GM23338 (cell line): ENCODE data around the gene SEC14L1. TPM values are rescaled to one million over a fixed set of nuclear protein-coding genes. Genes with fewer than 3 reads are reported as not detected.

Experiments
- ATAC-seq: fragments of 200-7000 bp; cut with Tn5 transposase; 3 replicates; pipeline ENCODE4 v1.9.1; 2020
- DNase-seq: peaks from one replicate; pipeline ENCODE4 v3.0.0-alpha.2; 2015; ENCODE audit warnings: low spot score
- H2AFZ ChIP-seq: fragments of 200-600 bp; sonication (generic); 2 replicates; pipeline ENCODE4 v1.8.0; 2016; ENCODE audit warnings: antibody characterized with exemption, mild to moderate bottlenecking, moderate library complexity
- H3F3A ChIP-seq: fragments of 200-600 bp; sonication (generic); replicated peaks from 2 replicates; pipeline ENCODE4 v1.8.0; 2017; ENCODE audit warnings: antibody characterized with exemption, mixed run types, low read depth
- H3K27ac ChIP-seq: fragments of 200-600 bp; sonication (generic); 2 replicates; pipeline ENCODE4 v1.6.1; 2016; ENCODE audit warnings: low read depth
- H3K27me3 ChIP-seq: fragments of 200-600 bp; sonication (generic); 2 replicates; pipeline ENCODE4 v1.8.0; 2016; ENCODE audit warnings: mild to moderate bottlenecking, mixed run types, moderate library complexity; ENCODE audit not compliant: insufficient read depth
- H3K36me3 ChIP-seq: fragments of 200-600 bp; sonication (generic); 2 replicates; pipeline ENCODE4 v1.8.0; 2016; ENCODE audit warnings: mild to moderate bottlenecking; ENCODE audit not compliant: insufficient read depth
- H3K4me1 ChIP-seq: fragments of 200-600 bp; sonication (generic); 2 replicates; pipeline ENCODE4 v1.8.0; 2016; ENCODE audit warnings: mild to moderate bottlenecking, moderate library complexity; ENCODE audit not compliant: insufficient read depth
- H3K4me2 ChIP-seq: fragments of 200-600 bp; sonication (generic); 2 replicates; pipeline ENCODE4 v1.7.1; 2017; ENCODE audit warnings: mixed run types
- H3K4me3 ChIP-seq: fragments of 200-600 bp; sonication (generic); 2 replicates; pipeline ENCODE4 v1.6.1; 2016; ENCODE audit warnings: mixed run types
- H3K79me2 ChIP-seq: fragments of 200-600 bp; sonication (generic); replicated peaks from 2 replicates; pipeline ENCODE4 v1.8.0; 2017; ENCODE audit warnings: mild to moderate bottlenecking; ENCODE audit not compliant: insufficient read depth
- H3K9me2 ChIP-seq: fragments of 200-600 bp; sonication (generic); 2 replicates; pipeline ENCODE4 v1.8.0; 2017; ENCODE audit not compliant: insufficient read depth
- H4K20me1 ChIP-seq: fragments of 200-600 bp; sonication (generic); replicated peaks from 2 replicates; pipeline ENCODE4 v1.8.0; 2017; ENCODE audit warnings: mild to moderate bottlenecking; ENCODE audit not compliant: insufficient read depth
- H3K27ac Mint-ChIP-seq: 2 replicates; pipeline ENCODE4 v1.8.0; 2020; ENCODE audit warnings: inconsistent platforms, mild to moderate bottlenecking, moderate library complexity, mixed read lengths
- H3K27me3 Mint-ChIP-seq: 3 replicates; pipeline ENCODE4 v1.8.0; 2022; ENCODE audit warnings: low read depth, mild to moderate bottlenecking, moderate library complexity, mixed read lengths, inconsistent platforms; ENCODE audit not compliant: insufficient read depth, poor library complexity
- H3K36me3 Mint-ChIP-seq: 3 replicates; pipeline ENCODE4 v1.8.0; 2021; ENCODE audit warnings: low read depth, mild to moderate bottlenecking, inconsistent platforms, moderate library complexity, mixed read lengths
- H3K4me1 Mint-ChIP-seq: 3 replicates; pipeline ENCODE4 v1.8.0; 2020; ENCODE audit warnings: mild to moderate bottlenecking, inconsistent platforms, mixed read lengths
- H3K4me3 Mint-ChIP-seq: 3 replicates; pipeline ENCODE4 v1.8.0; 2021; ENCODE audit warnings: moderate library complexity, mild to moderate bottlenecking, inconsistent platforms, mixed read lengths
- H3K9me3 Mint-ChIP-seq: 3 replicates; pipeline ENCODE4 v1.8.0; 2020; ENCODE audit warnings: moderate library complexity, mild to moderate bottlenecking, inconsistent platforms, mixed read lengths
- CREB1 ChIP-seq: fragments of 250-450 bp; sonication (Bioruptor Pico); IDR thresholded peaks from 2 replicates; pipeline ENCODE4 v1.5.0; 2020; ENCODE audit warnings: low read depth, mild to moderate bottlenecking, moderate library complexity
- CTCF ChIP-seq, 2 experiments: fragments of 200-600 bp in 1 of 2; sonication (generic) in 1 of 2; conservative IDR thresholded peaks; 2 replicates each; pipeline versions ENCODE4 v1.5.1 to v1.6.1; 2016 to 2017; ENCODE audit warnings: antibody characterized with exemption in 2 of 2, low read depth in 2 of 2, mild to moderate bottlenecking in 2 of 2, moderate library complexity in 1 of 2
- EZH2 ChIP-seq: fragments of 200-600 bp; sonication (generic); IDR thresholded peaks from one replicate; pipeline ENCODE4 v1.8.0; 2017; ENCODE audit warnings: antibody characterized with exemption, mild to moderate bottlenecking, low read depth; ENCODE audit not compliant: unreplicated experiment
- EZH2phosphoT487 ChIP-seq: fragments of 200-600 bp; sonication (generic); IDR thresholded peaks from one replicate; pipeline ENCODE4 v1.8.1; 2018; ENCODE audit warnings: antibody characterized with exemption; ENCODE audit not compliant: unreplicated experiment
- NANOG ChIP-seq: IDR thresholded peaks from 2 replicates; pipeline ENCODE4 v1.6.1; 2016; ENCODE audit warnings: antibody characterized with exemption, borderline replicate concordance
- ZNF331 ChIP-seq: fragments of 250-450 bp; sonication (Bioruptor Pico); IDR thresholded peaks from 2 replicates; pipeline ENCODE4 v1.5.0; 2020; ENCODE audit warnings: low read depth, mild to moderate bottlenecking, moderate library complexity
- ZNF462 ChIP-seq: fragments of 250-450 bp; sonication (Bioruptor Pico); IDR thresholded peaks from 2 replicates; pipeline ENCODE4 v1.5.0; 2020; ENCODE audit warnings: mild to moderate bottlenecking, moderate library complexity
- polyA plus RNA-seq: library from polyadenylated mRNA; unstranded; fragments of >200 nt; fragmentation: Nextera tagmentation; extraction: Ambion mirVana; gene quantifications from 2 replicates; pipeline ENCODE4 v1.2.1, GENCODE V29; 2016
- total RNA-seq: library from RNA; depleted of rRNA; stranded (reverse); fragments of >200 nt; shearing (Covaris generic); gene quantifications from 2 replicates; pipeline ENCODE4 v1.2.3, GENCODE V29; 2014

SEC14L1 gene
- total and polyA plus RNA-seq, 2 experiments from 2014 or later: 26.8 to 54.8 TPM

- H2AFZ ChIP-seq: no peak overlapping the region
- H3K4me2 ChIP-seq: no peak overlapping the region
- H3K27me3 Mint-ChIP-seq: peaks cover 15% of the 10 kb centered on the region
- H3K4me3 Mint-ChIP-seq: no peak overlapping the region
- H3F3A ChIP-seq: 0 out of 2 replicates have a peak, but pooled peaks cover 4% of the 10 kb centered on the region
- H3K27ac ChIP-seq: no peak overlapping the region
- ATAC-seq (no peak), DNase-seq (no peak)
- peaks cover 66% of the 10 kb centered on the region for H3K79me2 ChIP-seq
- H3K27me3 ChIP-seq: no peaks in the 10 kb centered on the region
- peaks cover 31% of the 10 kb centered on the region for H4K20me1 ChIP-seq
- H3K4me3 ChIP-seq: no peak overlapping the region
- peaks cover 31% of the 10 kb centered on the region for H3K4me1 ChIP-seq
- H3K9me2 ChIP-seq: no peaks in the 10 kb centered on the region
- peaks cover 42% of the 10 kb centered on the region for H3K4me1 Mint-ChIP-seq
- TF ChIP-seq ZNF462 (CRISPR knock-in tag): no peak
- no peak for TF ChIP-seq EZH2
- TF ChIP-seq NANOG: no peak
- TF ChIP-seq ZNF331 (CRISPR knock-in tag): no peak
- TF ChIP-seq EZH2phosphoT487: no peak
- TF ChIP-seq CTCF (conservative IDR thresholded peaks at IDR 0.05; ENCODE audit: low read depth in 2 of 2): no peak
- TF ChIP-seq CREB1 (CRISPR knock-in tag): no peak
- no peaks in the 10 kb centered on the region for H3K9me3 Mint-ChIP-seq
- no peaks in the 10 kb centered on the region for H3K36me3 ChIP-seq
- no peaks in the 10 kb centered on the region; the same call in 2 of the 3 replicates for H3K36me3 Mint-ChIP-seq
- no peak overlapping the region for H3K27ac Mint-ChIP-seq
Measured at GRCh38 chr17:77150196-77150595, 9.4 kb downstream of the SEC14L1 start.
